Osteoblast (primary cell): ENCODE data around the gene GLRX. TPM values are rescaled to one million over a fixed set of nuclear protein-coding genes. Genes with fewer than 3 reads are reported as not detected.

ENCODE experiments used
- DNase-seq: peaks from one replicate; pipeline ENCODE4 v3.0.0; 2011; ENCODE audit warnings: low spot score, mixed read lengths; ENCODE audit not compliant: insufficient read length; ENCODE audit errors: missing footprints
- H2AFZ ChIP-seq: 2 replicates; pipeline ENCODE4 v1.6.0; 2011; ENCODE audit warnings: mild to moderate bottlenecking, low read length
- H3K27ac ChIP-seq: 2 replicates; pipeline ENCODE4 v1.5.1; 2011; ENCODE audit warnings: mild to moderate bottlenecking, low read depth, low read length, moderate library complexity
- H3K27me3 ChIP-seq: 2 replicates; pipeline ENCODE4 v1.6.0; 2012; ENCODE audit warnings: mild to moderate bottlenecking, control low read depth, inconsistent platforms, low read length, moderate library complexity; ENCODE audit not compliant: insufficient read depth
- H3K36me3 ChIP-seq: 2 replicates; pipeline ENCODE4 v1.5.1; 2011; ENCODE audit warnings: mild to moderate bottlenecking, low read length, control low read depth, moderate library complexity; ENCODE audit not compliant: insufficient read depth
- H3K4me1 ChIP-seq: 2 replicates; pipeline ENCODE4 v1.5.1; 2011; ENCODE audit warnings: mild to moderate bottlenecking, low read length, control low read depth, moderate library complexity; ENCODE audit not compliant: insufficient read depth
- H3K4me2 ChIP-seq: 2 replicates; pipeline ENCODE4 v1.6.0; 2011; ENCODE audit warnings: mild to moderate bottlenecking, low read length; ENCODE audit not compliant: insufficient read depth
- H3K4me3 ChIP-seq: fragments of 200-600 bp; sonication (generic); 3 replicates; pipeline ENCODE4 v1.5.1; 2012; ENCODE audit warnings: mild to moderate bottlenecking, low read length, inconsistent platforms; ENCODE audit not compliant: insufficient read depth
- H3K79me2 ChIP-seq: 2 replicates; pipeline ENCODE4 v1.6.0; 2012; ENCODE audit warnings: mild to moderate bottlenecking, low read length, control low read depth, inconsistent platforms; ENCODE audit not compliant: insufficient read depth
- H3K9me3 ChIP-seq: 2 replicates; pipeline ENCODE4 v1.5.1; 2011; ENCODE audit warnings: low read depth, low read length, control low read depth
- H4K20me1 ChIP-seq: 2 replicates; pipeline ENCODE4 v1.6.0; 2012; ENCODE audit warnings: mild to moderate bottlenecking, low read length, control low read depth; ENCODE audit not compliant: insufficient read depth
- total RNA-seq: library from RNA; depleted of rRNA; stranded (reverse); fragments of >200 nt; gene quantifications from 2 replicates; pipeline ENCODE4 v1.2.3, GENCODE V29; 2012
- TF ChIP-seq, protein P1 (sequence below): IDR thresholded peaks from 2 replicates; pipeline ENCODE4 v1.5.1; 2011; ENCODE audit warnings: mild to moderate bottlenecking, low read depth, low read length, moderate library complexity; ENCODE audit errors: extremely low read depth

GLRX gene
- total RNA-seq, 1 donor = 59.0 TPM

DNA sequence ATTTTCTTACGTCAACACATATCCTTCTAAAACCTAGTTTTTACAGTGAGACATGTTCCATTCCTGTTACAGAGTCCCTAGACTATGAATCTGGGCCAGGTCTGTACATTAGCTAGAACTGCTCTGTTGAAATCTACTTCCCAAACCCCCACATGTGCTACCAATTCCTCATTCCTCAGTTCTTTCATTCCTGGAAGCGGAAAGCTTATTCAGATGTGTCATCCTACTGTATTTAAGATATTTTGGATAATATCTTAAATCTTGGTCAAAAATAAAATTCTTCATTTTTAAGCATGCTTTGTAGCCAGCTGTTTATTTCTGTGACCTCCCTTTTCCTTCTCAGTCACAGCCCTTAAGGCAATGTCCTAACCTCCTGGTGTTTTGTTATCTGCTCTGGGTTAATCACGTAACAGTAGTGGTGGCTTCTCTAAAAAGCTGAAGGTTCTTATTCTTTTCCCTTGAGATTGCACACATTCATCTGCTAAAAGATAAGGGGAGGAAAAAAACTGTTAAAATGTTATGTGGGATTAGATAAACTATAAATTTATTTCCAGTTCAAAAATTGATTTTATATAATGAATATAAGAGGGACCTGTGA lies 35.6 kb downstream of the GLRX start:
- no peaks in the 10 kb centered on the region for H3K27me3 ChIP-seq
- H3K4me2 ChIP-seq = no peak overlapping the region

DNA sequence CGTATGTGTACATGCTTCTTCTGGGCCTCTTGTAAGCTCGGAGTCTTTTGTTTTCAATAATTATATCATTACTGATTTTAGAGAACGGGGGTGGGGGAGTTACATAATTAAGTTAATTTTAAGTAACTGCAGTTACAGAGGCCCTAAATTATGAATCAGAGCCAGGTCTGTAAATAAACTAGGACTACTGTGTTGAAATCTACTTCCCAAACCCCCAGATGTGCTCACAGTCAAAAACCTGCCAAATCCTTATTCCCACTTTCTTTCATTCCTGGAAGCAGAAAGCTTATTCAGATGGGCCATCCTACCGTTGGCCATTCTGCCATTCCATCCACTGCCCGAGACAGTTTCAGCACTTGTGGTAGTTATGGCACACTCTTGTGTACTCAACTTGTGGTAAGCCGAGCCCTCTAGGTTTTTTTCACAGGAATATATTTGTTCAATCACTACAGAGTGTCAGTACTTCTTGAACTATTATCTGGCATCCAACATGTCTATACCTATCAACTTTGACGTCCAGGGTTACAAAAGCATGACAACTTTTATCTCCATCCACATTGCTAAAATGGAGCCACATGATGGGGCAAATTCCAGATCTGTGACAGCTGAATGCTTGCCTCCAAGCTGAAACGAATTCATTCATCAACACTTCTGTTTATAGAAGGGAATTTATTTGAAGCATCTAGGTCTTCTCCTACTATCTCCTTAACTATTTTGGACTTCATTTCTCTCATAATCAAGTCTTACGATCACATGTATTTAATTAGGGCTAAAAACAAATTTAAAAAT lies 37.8 kb downstream of the GLRX start:
- no peak overlapping the region for H3K4me2 ChIP-seq
- TF ChIP-seq, protein P1, sequence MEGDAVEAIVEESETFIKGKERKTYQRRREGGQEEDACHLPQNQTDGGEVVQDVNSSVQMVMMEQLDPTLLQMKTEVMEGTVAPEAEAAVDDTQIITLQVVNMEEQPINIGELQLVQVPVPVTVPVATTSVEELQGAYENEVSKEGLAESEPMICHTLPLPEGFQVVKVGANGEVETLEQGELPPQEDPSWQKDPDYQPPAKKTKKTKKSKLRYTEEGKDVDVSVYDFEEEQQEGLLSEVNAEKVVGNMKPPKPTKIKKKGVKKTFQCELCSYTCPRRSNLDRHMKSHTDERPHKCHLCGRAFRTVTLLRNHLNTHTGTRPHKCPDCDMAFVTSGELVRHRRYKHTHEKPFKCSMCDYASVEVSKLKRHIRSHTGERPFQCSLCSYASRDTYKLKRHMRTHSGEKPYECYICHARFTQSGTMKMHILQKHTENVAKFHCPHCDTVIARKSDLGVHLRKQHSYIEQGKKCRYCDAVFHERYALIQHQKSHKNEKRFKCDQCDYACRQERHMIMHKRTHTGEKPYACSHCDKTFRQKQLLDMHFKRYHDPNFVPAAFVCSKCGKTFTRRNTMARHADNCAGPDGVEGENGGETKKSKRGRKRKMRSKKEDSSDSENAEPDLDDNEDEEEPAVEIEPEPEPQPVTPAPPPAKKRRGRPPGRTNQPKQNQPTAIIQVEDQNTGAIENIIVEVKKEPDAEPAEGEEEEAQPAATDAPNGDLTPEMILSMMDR = no peak
- peaks cover 2% of the 10 kb centered on the region for H3K79me2 ChIP-seq
- peaks cover 31% of the 10 kb centered on the region for H3K4me1 ChIP-seq
- no peak overlapping the region for H3K4me3 ChIP-seq
- H3K27ac ChIP-seq = no peak overlapping the region
- no peaks in the 10 kb centered on the region for H3K9me3 ChIP-seq
- DNase-seq = no peak
- no peaks in the 10 kb centered on the region for H3K27me3 ChIP-seq
- no peaks in the 10 kb centered on the region for H4K20me1 ChIP-seq
- H3K36me3 ChIP-seq = peaks cover 52% of the 10 kb centered on the region
- H2AFZ ChIP-seq = no peak overlapping the region

More for the DNA sequence above, 35.6 kb downstream of the GLRX start:
- Histone ChIP-seq H3K36me3 (peaks cover 56% of the 10 kb centered on the region), H3K4me1 (peaks cover 24% of the 10 kb centered on the region), H3K27ac (peak overlapping the region; percentile 1), H2AFZ (no peak overlapping the region), H3K79me2 (peaks cover 2% of the 10 kb centered on the region), H3K4me3 (no peak overlapping the region), H3K9me3 (no peaks in the 10 kb centered on the region), H4K20me1 (no peaks in the 10 kb centered on the region)
- TF ChIP-seq, protein P1 = no peak
- DNase-seq = peak; percentile 10

DNA sequence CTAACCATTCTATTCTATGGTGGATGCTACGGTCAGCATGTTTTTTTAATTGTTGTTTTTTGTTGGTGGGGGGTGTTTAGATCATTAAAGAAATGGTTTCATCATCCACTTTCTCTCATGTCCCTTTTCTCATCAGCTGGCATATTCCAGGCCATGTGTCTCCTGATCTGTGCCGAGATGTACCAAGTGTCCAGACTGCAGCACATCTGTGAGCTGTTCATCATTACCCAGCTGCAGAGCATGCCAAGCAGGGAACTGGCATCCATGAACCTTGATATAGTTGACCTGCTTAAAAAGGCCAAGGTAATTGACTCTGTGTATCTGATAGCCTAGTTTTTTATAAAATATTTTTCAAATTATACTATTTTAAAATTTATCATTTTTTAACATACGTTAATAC lies 38.9 kb downstream of the GLRX start:
- no peaks in the 10 kb centered on the region for H3K79me2 ChIP-seq
- no peak overlapping the region for H3K27ac ChIP-seq
- no peaks in the 10 kb centered on the region for H3K9me3 ChIP-seq
- DNase-seq = no peak
- peaks cover 41% of the 10 kb centered on the region for H3K4me1 ChIP-seq
- no peak overlapping the region for H2AFZ ChIP-seq
- no peak overlapping the region for H3K4me2 ChIP-seq
- no peaks in the 10 kb centered on the region for H3K27me3 ChIP-seq
- no peaks in the 10 kb centered on the region for H4K20me1 ChIP-seq
- H3K4me3 ChIP-seq = no peak overlapping the region
- TF ChIP-seq, protein P1 = no peak
- peaks cover 42% of the 10 kb centered on the region for H3K36me3 ChIP-seq

DNA sequence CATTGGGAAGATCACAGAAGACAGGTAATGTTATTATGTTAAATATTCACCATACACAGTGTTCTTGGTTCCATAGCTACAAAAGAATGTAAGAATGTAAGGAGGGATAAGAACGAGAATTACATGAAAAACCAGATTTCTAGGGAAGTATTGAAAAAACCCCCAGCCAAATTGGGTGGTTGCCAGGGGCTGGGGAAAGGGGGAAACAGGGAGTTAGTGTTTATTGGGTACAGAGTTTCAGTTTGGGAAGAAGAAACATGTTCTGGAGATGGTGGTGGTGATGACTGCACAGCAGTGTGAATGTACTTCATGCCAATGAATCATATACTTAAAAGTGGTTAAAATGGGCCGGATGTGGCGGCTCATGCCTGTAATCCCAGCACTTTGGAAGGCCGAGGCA lies 40.3 kb downstream of the GLRX start:
- Histone ChIP-seq H3K36me3 (peaks cover 35% of the 10 kb centered on the region), H3K27me3 (no peaks in the 10 kb centered on the region), H4K20me1 (no peaks in the 10 kb centered on the region), H2AFZ (no peak overlapping the region), H3K9me3 (no peaks in the 10 kb centered on the region), H3K79me2 (no peaks in the 10 kb centered on the region), H3K4me2 (no peak overlapping the region), H3K27ac (no peak overlapping the region), H3K4me3 (no peak overlapping the region), H3K4me1 (peaks cover 41% of the 10 kb centered on the region)
- TF ChIP-seq, protein P1 = no peak
- DNase-seq = no peak
